Loucy (cell line): ENCODE data around the gene SLC27A2.
A peak's percentile ranks its signal among the peaks of the same experiment; 100 is the strongest.
"Not testable (repeated sequence)": the region's sequence is repeated elsewhere in the genome, so short reads cannot be mapped to it uniquely, and the experiment has no call there.

Experiments
- H2AFZ ChIP-seq: fragments of 200-600 bp; sonication (generic); 2 replicates; pipeline ENCODE4 v1.6.0; 2016; ENCODE audit warnings: antibody characterized with exemption, mild to moderate bottlenecking, low read length, moderate library complexity
- H3F3A ChIP-seq: fragments of 200-600 bp; 2 replicates; pipeline ENCODE4 v1.6.0; 2016; ENCODE audit warnings: antibody characterized with exemption, low read depth, mild to moderate bottlenecking
- H3K27me3 ChIP-seq: fragments of 200-600 bp; sonication (generic); 2 replicates; pipeline ENCODE4 v1.6.1; 2014; ENCODE audit warnings: low read length, mild to moderate bottlenecking; ENCODE audit not compliant: insufficient read depth, poor library complexity, severe bottlenecking
- H3K36me3 ChIP-seq: fragments of 200-600 bp; sonication (generic); 2 replicates; pipeline ENCODE4 v1.6.1; 2016; ENCODE audit warnings: low read length; ENCODE audit not compliant: insufficient read depth
- H3K4me1 ChIP-seq: fragments of 200-600 bp; sonication (generic); 2 replicates; pipeline ENCODE4 v1.5.1; 2014; ENCODE audit warnings: low read length, mild to moderate bottlenecking; ENCODE audit not compliant: insufficient read depth, poor library complexity, severe bottlenecking
- H3K4me2 ChIP-seq: fragments of 200-600 bp; sonication (generic); 2 replicates; pipeline ENCODE4 v1.6.0; 2014; ENCODE audit warnings: antibody characterized with exemption, low read length, low read depth, mild to moderate bottlenecking; ENCODE audit not compliant: poor library complexity, severe bottlenecking
- H3K4me3 ChIP-seq: fragments of 200-600 bp; sonication (generic); 2 replicates; pipeline ENCODE4 v1.5.1; 2014; ENCODE audit warnings: low read length, mild to moderate bottlenecking, mixed read lengths; ENCODE audit not compliant: poor library complexity, severe bottlenecking
- H3K79me2 ChIP-seq: fragments of 200-600 bp; sonication (generic); 2 replicates; pipeline ENCODE4 v1.6.1; 2014; ENCODE audit warnings: low read length; ENCODE audit not compliant: insufficient read depth
- H3K9ac ChIP-seq: fragments of 200-600 bp; sonication (generic); 2 replicates; pipeline ENCODE4 v1.6.0; 2014; ENCODE audit warnings: mild to moderate bottlenecking, low read depth, low read length, moderate library complexity; ENCODE audit not compliant: poor library complexity, severe bottlenecking
- H3K9me2 ChIP-seq: fragments of 200-600 bp; sonication (generic); replicated peaks from 2 replicates; pipeline ENCODE4 v1.6.1; 2016; ENCODE audit warnings: low read depth, low read length, mixed read lengths
- H3K9me3 ChIP-seq: fragments of 200-600 bp; sonication (generic); 2 replicates; pipeline ENCODE4 v1.6.1; 2014; ENCODE audit warnings: mild to moderate bottlenecking, antibody characterized with exemption, low read length, low read depth; ENCODE audit not compliant: insufficient read depth
- H4K20me1 ChIP-seq: fragments of 200-600 bp; sonication (generic); 2 replicates; pipeline ENCODE4 v1.6.0; 2014; ENCODE audit warnings: antibody characterized with exemption, low read length, mild to moderate bottlenecking; ENCODE audit not compliant: insufficient read depth, poor library complexity, severe bottlenecking
- CTCF ChIP-seq: fragments of 200-600 bp; sonication (generic); conservative IDR thresholded peaks from 2 replicates; pipeline ENCODE4 v1.5.1; 2014; ENCODE audit warnings: mild to moderate bottlenecking, antibody characterized with exemption, low read length
- EZH2phosphoT487 ChIP-seq: fragments of 200-600 bp; IDR thresholded peaks from 2 replicates; pipeline ENCODE4 v1.6.1; 2018; ENCODE audit warnings: antibody characterized with exemption, mild to moderate bottlenecking, moderate library complexity, borderline replicate concordance

SLC27A2 gene

GRCh38 chr15:50186752-50187151 is 4.8 kb downstream of the SLC27A2 start:
- no peak overlapping the region for H3K4me3 ChIP-seq
- no peaks in the 10 kb centered on the region for H3K9me2 ChIP-seq
- no peak overlapping the region for H2AFZ ChIP-seq
- H3F3A ChIP-seq, result no peaks in the 10 kb centered on the region
- H3K4me2 ChIP-seq, result no peak overlapping the region
- H4K20me1 ChIP-seq, result no peaks in the 10 kb centered on the region
- no peak overlapping the region for H3K9ac ChIP-seq
- no peaks in the 10 kb centered on the region for H3K9me3 ChIP-seq
- no peaks in the 10 kb centered on the region for H3K79me2 ChIP-seq
- no peaks in the 10 kb centered on the region for H3K27me3 ChIP-seq
- H3K4me1 ChIP-seq, result peaks cover 19% of the 10 kb centered on the region
- H3K36me3 ChIP-seq, result no peaks in the 10 kb centered on the region
- TF ChIP-seq CTCF (peak; percentile 34; the same call in 1 of the 2 replicates), EZH2phosphoT487 (no peak)

GRCh38 chr15:50187525-50187924 is 5.5 kb downstream of the SLC27A2 start:
- no peaks in the 10 kb centered on the region for H3K9me2 ChIP-seq
- no peak for TF ChIP-seq CTCF
- H3K27me3 ChIP-seq, result no peaks in the 10 kb centered on the region
- H3K9me3 ChIP-seq, result no peaks in the 10 kb centered on the region
- H4K20me1 ChIP-seq, result no peaks in the 10 kb centered on the region
- peaks cover 19% of the 10 kb centered on the region for H3K4me1 ChIP-seq
- H3K9ac ChIP-seq, result no peak overlapping the region
- H2AFZ ChIP-seq, result no peak overlapping the region
- H3K79me2 ChIP-seq, result no peaks in the 10 kb centered on the region
- H3K36me3 ChIP-seq, result no peaks in the 10 kb centered on the region
- no peaks in the 10 kb centered on the region for H3F3A ChIP-seq
- H3K4me2 ChIP-seq, result no peak overlapping the region
- no peak overlapping the region for H3K4me3 ChIP-seq

- H3K36me3 ChIP-seq, result no peaks in the 10 kb centered on the region
- H3K9ac ChIP-seq, result no peak overlapping the region
- no peaks in the 10 kb centered on the region for H4K20me1 ChIP-seq
- H2AFZ ChIP-seq, result no peak overlapping the region
- no peaks in the 10 kb centered on the region for H3K27me3 ChIP-seq
- H3K4me3 ChIP-seq, result no peak overlapping the region
- no peaks in the 10 kb centered on the region for H3K9me2 ChIP-seq
- no peaks in the 10 kb centered on the region for H3K79me2 ChIP-seq
- H3K9me3 ChIP-seq, result no peaks in the 10 kb centered on the region
- peaks cover 19% of the 10 kb centered on the region for H3K4me1 ChIP-seq
- no peak for TF ChIP-seq EZH2phosphoT487
- no peak for TF ChIP-seq CTCF
- H3F3A ChIP-seq, result no peaks in the 10 kb centered on the region
- H3K4me2 ChIP-seq, result no peak overlapping the region
Measured at GRCh38 chr15:50187997-50188396, 6.0 kb downstream of the SLC27A2 start.

GRCh38 chr15:50188793-50189192 is 6.8 kb downstream of the SLC27A2 start:
- H3K4me1 ChIP-seq, result peaks cover 11% of the 10 kb centered on the region
- H3K79me2 ChIP-seq, H3K4me2 ChIP-seq, H3K9me3 ChIP-seq, H3K9me2 ChIP-seq, H3K4me3 ChIP-seq, H3F3A ChIP-seq, H4K20me1 ChIP-seq, H3K36me3 ChIP-seq, H2AFZ ChIP-seq, H3K9ac ChIP-seq, H3K27me3 ChIP-seq: not testable (repeated sequence)
